Renal cortex interstitium (tissue), 11 donors: ENCODE results near the gene SLC7A7. TPM values are rescaled to one million over a fixed set of nuclear protein-coding genes. Genes with fewer than 3 reads are reported as not detected.
"Not testable (repeated sequence)": the region's sequence is repeated elsewhere in the genome, so short reads cannot be mapped to it uniquely, and the experiment has no call there.

Source experiments
- DNase-seq, 11 donors: peaks; one replicate each; pipeline ENCODE4 v3.0.0-alpha.2; 2013; ENCODE audit warnings: low read depth in 9 of 11, low spot score in 4 of 11; ENCODE audit errors: extremely low read depth in 1 of 11
- polyA plus RNA-seq, 3 donors: library from polyadenylated mRNA; unstranded; fragments of 120-200 nt; gene quantifications; one replicate each; pipeline ENCODE4 v1.2.1, GENCODE V29; 2013; ENCODE audit not compliant: insufficient read length in 3 of 3

SLC7A7 gene
- polyA plus RNA-seq, 3 donors: 106 to 125 (median 119) TPM

- DNase-seq: no peak
Observed at GRCh38 chr14:22802860-22803686, 12.2 kb downstream of the SLC7A7 start.

GRCh38 chr14:22801716-22802115 lies 13.5 kb downstream of the SLC7A7 start:
- no peak for DNase-seq

- no peak for DNase-seq
Observed at GRCh38 chr14:22800346-22800745, 14.9 kb downstream of the SLC7A7 start.

GRCh38 chr14:22798528-22798927 lies 16.7 kb downstream of the SLC7A7 start:
- no peak for DNase-seq

GRCh38 chr14:22797017-22797917 lies 18.0 kb downstream of the SLC7A7 start:
- no peak for DNase-seq

GRCh38 chr14:22796087-22796707 lies 19.0 kb downstream of the SLC7A7 start:
- DNase-seq: no peak

- DNase-seq: no peak
Observed at GRCh38 chr14:22794551-22794951, 20.7 kb downstream of the SLC7A7 start.

GRCh38 chr14:22793976-22794375 lies 21.3 kb downstream of the SLC7A7 start:
- DNase-seq: no peak

GRCh38 chr14:22793550-22793949 lies 21.7 kb downstream of the SLC7A7 start:
- not testable (repeated sequence) for DNase-seq

GRCh38 chr14:22792158-22792557 lies 23.1 kb downstream of the SLC7A7 start:
- no peak for DNase-seq

GRCh38 chr14:22791301-22791700 lies 23.9 kb downstream of the SLC7A7 start:
- DNase-seq: no peak

- DNase-seq: no peak
Observed at GRCh38 chr14:22786685-22787084, 28.6 kb downstream of the SLC7A7 start.

- no peak for DNase-seq
Observed at GRCh38 chr14:22781301-22781991, 33.8 kb downstream of the SLC7A7 start.

GRCh38 chr14:22780941-22781300 lies 34.3 kb downstream of the SLC7A7 start:
- DNase-seq: no peak

- no peak for DNase-seq
Observed at GRCh38 chr14:22780105-22780679, 35.0 kb downstream of the SLC7A7 start.

GRCh38 chr14:22778084-22778483 lies 37.2 kb downstream of the SLC7A7 start:
- DNase-seq: no peak

- DNase-seq: not testable (repeated sequence)
Observed at GRCh38 chr14:22776849-22777248, 38.4 kb downstream of the SLC7A7 start.

- DNase-seq: no peak
Observed at GRCh38 chr14:22776215-22776614, 39.0 kb downstream of the SLC7A7 start.
